Type B pancreatic cell (in vitro differentiated cells): ENCODE measurements around the gene PPFIBP1. TPM values are rescaled to one million over a fixed set of nuclear protein-coding genes. Genes with fewer than 3 reads are reported as not detected.
"Not testable (repeated sequence)": the region's sequence is repeated elsewhere in the genome, so short reads cannot be mapped to it uniquely, and the experiment has no call there.

ENCODE experiments used
- DNase-seq: peaks from one replicate; pipeline ENCODE4 v3.0.0; 2021; ENCODE audit warnings: mixed read lengths; ENCODE audit not compliant: unreplicated experiment; ENCODE audit errors: extremely low spot score
- H3K27ac Mint-ChIP-seq: 2 replicates; pipeline ENCODE4 v1.8.0; 2021; ENCODE audit warnings: mild to moderate bottlenecking, mixed read lengths
- H3K27me3 Mint-ChIP-seq: 2 replicates; pipeline ENCODE4 v1.8.0; 2021; ENCODE audit warnings: mixed read lengths
- H3K36me3 Mint-ChIP-seq: 2 replicates; pipeline ENCODE4 v1.8.0; 2021; ENCODE audit warnings: mixed read lengths
- H3K4me1 Mint-ChIP-seq: one replicate; pipeline ENCODE4 v1.8.0; 2021; ENCODE audit warnings: mixed read lengths; ENCODE audit not compliant: unreplicated experiment
- H3K4me3 Mint-ChIP-seq: 2 replicates; pipeline ENCODE4 v1.8.0; 2021; ENCODE audit warnings: mild to moderate bottlenecking, mixed read lengths
- H3K9me3 Mint-ChIP-seq: 2 replicates; pipeline ENCODE4 v1.8.0; 2021; ENCODE audit warnings: mixed read lengths
- CTCF ChIP-seq: fragments of 200-600 bp; sonication (generic); conservative IDR thresholded peaks from 2 replicates; pipeline ENCODE4 v1.5.0; 2021; ENCODE audit warnings: antibody characterized with exemption, mild to moderate bottlenecking
- total RNA-seq: library from RNA; stranded (reverse); gene quantifications from 2 replicates; pipeline ENCODE4 v1.2.1, GENCODE V29; 2021; ENCODE audit warnings: low replicate concordance

Gene PPFIBP1
- total RNA-seq, 1 donor from 2014 or later: 68.3 TPM

GRCh38 chr12:27620121-27620520 lies 96.1 kb downstream of the PPFIBP1 start:
- no peaks in the 10 kb centered on the region for H3K27me3 Mint-ChIP-seq
- H3K27ac Mint-ChIP-seq: no peak overlapping the region
- H3K36me3 Mint-ChIP-seq: peaks cover 23% of the 10 kb centered on the region
- H3K4me1 Mint-ChIP-seq: peaks cover 5% of the 10 kb centered on the region
- TF ChIP-seq CTCF: no peak
- H3K9me3 Mint-ChIP-seq: peaks cover 5% of the 10 kb centered on the region
- no peak overlapping the region for H3K4me3 Mint-ChIP-seq
- no peak for DNase-seq

- H3K27me3 Mint-ChIP-seq: no peaks in the 10 kb centered on the region
- H3K4me3 Mint-ChIP-seq: no peak overlapping the region
- H3K27ac Mint-ChIP-seq: no peak overlapping the region
- H3K4me1 Mint-ChIP-seq: peaks cover 5% of the 10 kb centered on the region
- no peak for DNase-seq
- no peak for TF ChIP-seq CTCF
- no peaks in the 10 kb centered on the region for H3K9me3 Mint-ChIP-seq
- peaks cover 17% of the 10 kb centered on the region for H3K36me3 Mint-ChIP-seq
Measured at GRCh38 chr12:27622436-27623195, 98.6 kb downstream of the PPFIBP1 start.

- no peak overlapping the region for H3K27ac Mint-ChIP-seq
- no peak for DNase-seq
- H3K36me3 Mint-ChIP-seq: peaks cover 13% of the 10 kb centered on the region
- no peaks in the 10 kb centered on the region for H3K9me3 Mint-ChIP-seq
- peaks cover 5% of the 10 kb centered on the region for H3K4me1 Mint-ChIP-seq
- no peaks in the 10 kb centered on the region for H3K27me3 Mint-ChIP-seq
- no peak for TF ChIP-seq CTCF
- no peak overlapping the region for H3K4me3 Mint-ChIP-seq
Measured at GRCh38 chr12:27623645-27624044, 99.6 kb downstream of the PPFIBP1 start.

- Mint-ChIP-seq H3K9me3 (no peaks in the 10 kb centered on the region), H3K27me3 (no peaks in the 10 kb centered on the region), H3K4me1 (peaks cover 5% of the 10 kb centered on the region), H3K36me3 (peaks cover 8% of the 10 kb centered on the region), H3K4me3 (no peak overlapping the region), H3K27ac (no peak overlapping the region)
- DNase-seq: no peak
- no peak for TF ChIP-seq CTCF
Measured at GRCh38 chr12:27624586-27624985, 100.6 kb downstream of the PPFIBP1 start.

GRCh38 chr12:27627123-27627852 lies 103.3 kb downstream of the PPFIBP1 start:
- Mint-ChIP-seq H3K9me3 (no peaks in the 10 kb centered on the region), H3K27ac (peak overlapping the region; percentile 24), H3K4me1 (peaks cover 5% of the 10 kb centered on the region), H3K36me3 (peaks cover 11% of the 10 kb centered on the region), H3K27me3 (no peaks in the 10 kb centered on the region), H3K4me3 (no peak overlapping the region)
- DNase-seq: no peak
- no peak for TF ChIP-seq CTCF

GRCh38 chr12:27627853-27628469 lies 104.0 kb downstream of the PPFIBP1 start:
- H3K4me1 Mint-ChIP-seq, H3K4me3 Mint-ChIP-seq, H3K9me3 Mint-ChIP-seq, H3K27me3 Mint-ChIP-seq, DNase-seq: not testable (repeated sequence)
- Mint-ChIP-seq H3K27ac (peak overlapping the region; percentile 24), H3K36me3 (peaks cover 15% of the 10 kb centered on the region)

- not testable (repeated sequence) for H3K4me1 Mint-ChIP-seq, H3K27ac Mint-ChIP-seq, H3K9me3 Mint-ChIP-seq, DNase-seq, H3K27me3 Mint-ChIP-seq, H3K4me3 Mint-ChIP-seq
- peaks cover 20% of the 10 kb centered on the region for H3K36me3 Mint-ChIP-seq
Measured at GRCh38 chr12:27630219-27630618, 106.2 kb downstream of the PPFIBP1 start.
